ENCODE measurements around the gene PUS1.
"Not testable (repeated sequence)": the region's sequence is repeated elsewhere in the genome, so short reads cannot be mapped to it uniquely, and the experiment has no call there.

The PUS1 gene

GRCh38 chr12:131985510-131985875 is 56.4 kb downstream of the PUS1 start:
- not testable (repeated sequence) for H3K4me1 ChIP-seq (ENCODE audit: control insufficient read depth, insufficient read depth, low read length, unreplicated experiment); H3K36me3 ChIP-seq (ENCODE audit: insufficient read depth, low read length); H3K4me3 ChIP-seq (ENCODE audit: low read depth, low read length); H2AFZ ChIP-seq (ENCODE audit: low read length, unreplicated experiment); H3K27ac ChIP-seq (ENCODE audit: low read depth, low read length); H3K27me3 ChIP-seq (ENCODE audit: insufficient read depth, low read length); H3K79me2 ChIP-seq (ENCODE audit: control insufficient read depth, insufficient read depth, low read length, unreplicated experiment)

DNA sequence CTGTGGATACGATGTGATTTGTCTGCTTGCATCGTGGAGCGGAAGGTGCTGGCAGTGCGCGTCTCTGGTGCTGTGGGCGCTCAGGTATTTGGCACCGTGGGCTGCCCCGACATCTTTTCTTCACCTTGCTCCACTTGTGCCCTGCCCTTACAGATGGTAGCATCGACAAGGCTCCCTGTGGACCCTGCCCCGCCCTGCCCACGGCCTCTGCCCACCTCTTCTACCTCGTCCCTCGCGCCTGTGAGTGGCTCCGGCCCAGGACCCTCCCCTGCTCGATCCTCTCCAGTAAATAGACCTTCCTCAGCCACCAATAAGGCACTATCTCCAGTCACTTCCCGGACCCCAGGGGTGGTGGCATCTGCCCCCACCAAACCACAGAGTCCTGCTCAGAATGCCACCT is 57.3 kb downstream of the PUS1 start:
- no peaks in the 10 kb centered on the region for H3K79me2 ChIP-seq (ENCODE audit: control insufficient read depth, insufficient read depth, low read length, unreplicated experiment)
- no peaks in the 10 kb centered on the region for H3K27me3 ChIP-seq (ENCODE audit: insufficient read depth, low read length)
- no peaks in the 10 kb centered on the region for H3K4me1 ChIP-seq (ENCODE audit: control insufficient read depth, insufficient read depth, low read length, unreplicated experiment)
- no peak overlapping the region for H3K27ac ChIP-seq (ENCODE audit: low read depth, low read length)
- H2AFZ ChIP-seq (ENCODE audit: low read length, unreplicated experiment), result no peak overlapping the region
- no peaks in the 10 kb centered on the region; the same call in 1 of the 2 replicates for H3K36me3 ChIP-seq (ENCODE audit: insufficient read depth, low read length)
- no peak overlapping the region for H3K4me3 ChIP-seq (ENCODE audit: low read depth, low read length)

GRCh38 chr12:131986910-131987309 is 57.8 kb downstream of the PUS1 start:
- H2AFZ ChIP-seq (ENCODE audit: low read length, unreplicated experiment), result no peak overlapping the region
- H3K27me3 ChIP-seq (ENCODE audit: insufficient read depth, low read length), result no peaks in the 10 kb centered on the region
- H3K36me3 ChIP-seq (ENCODE audit: insufficient read depth, low read length), result peaks cover under 1% of the 10 kb centered on the region; the same call in 1 of the 2 replicates
- H3K4me1 ChIP-seq (ENCODE audit: control insufficient read depth, insufficient read depth, low read length, unreplicated experiment), result no peaks in the 10 kb centered on the region
- H3K4me3 ChIP-seq (ENCODE audit: low read depth, low read length), result no peak overlapping the region
- no peaks in the 10 kb centered on the region for H3K79me2 ChIP-seq (ENCODE audit: control insufficient read depth, insufficient read depth, low read length, unreplicated experiment)
- H3K27ac ChIP-seq (ENCODE audit: low read depth, low read length), result no peak overlapping the region

DNA sequence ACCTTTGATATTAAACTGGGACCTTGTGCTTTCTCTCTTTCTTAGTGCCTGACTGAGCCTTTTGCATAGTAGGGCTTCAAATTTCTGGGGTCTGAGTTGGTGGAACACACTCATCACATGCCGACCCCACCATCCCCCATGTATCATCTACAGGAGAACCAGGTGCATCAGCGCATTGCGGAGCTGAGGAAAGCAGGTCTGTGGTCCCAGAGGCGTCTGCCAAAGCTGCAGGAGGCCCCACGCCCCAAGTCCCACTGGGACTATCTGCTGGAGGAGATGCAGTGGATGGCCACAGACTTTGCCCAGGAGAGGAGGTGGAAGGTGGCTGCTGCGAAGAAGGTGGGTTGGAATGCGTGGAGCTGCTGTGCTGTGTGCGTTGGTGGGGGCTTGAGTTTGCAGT is 58.5 kb downstream of the PUS1 start:
- H2AFZ ChIP-seq (ENCODE audit: low read length, unreplicated experiment), result no peak overlapping the region
- H3K27ac ChIP-seq (ENCODE audit: low read depth, low read length), result no peak overlapping the region
- no peaks in the 10 kb centered on the region for H3K4me1 ChIP-seq (ENCODE audit: control insufficient read depth, insufficient read depth, low read length, unreplicated experiment)
- H3K27me3 ChIP-seq (ENCODE audit: insufficient read depth, low read length), result no peaks in the 10 kb centered on the region
- no peaks in the 10 kb centered on the region for H3K79me2 ChIP-seq (ENCODE audit: control insufficient read depth, insufficient read depth, low read length, unreplicated experiment)
- no peak overlapping the region for H3K4me3 ChIP-seq (ENCODE audit: low read depth, low read length)
- H3K36me3 ChIP-seq (ENCODE audit: insufficient read depth, low read length), result peaks cover 3% of the 10 kb centered on the region

DNA sequence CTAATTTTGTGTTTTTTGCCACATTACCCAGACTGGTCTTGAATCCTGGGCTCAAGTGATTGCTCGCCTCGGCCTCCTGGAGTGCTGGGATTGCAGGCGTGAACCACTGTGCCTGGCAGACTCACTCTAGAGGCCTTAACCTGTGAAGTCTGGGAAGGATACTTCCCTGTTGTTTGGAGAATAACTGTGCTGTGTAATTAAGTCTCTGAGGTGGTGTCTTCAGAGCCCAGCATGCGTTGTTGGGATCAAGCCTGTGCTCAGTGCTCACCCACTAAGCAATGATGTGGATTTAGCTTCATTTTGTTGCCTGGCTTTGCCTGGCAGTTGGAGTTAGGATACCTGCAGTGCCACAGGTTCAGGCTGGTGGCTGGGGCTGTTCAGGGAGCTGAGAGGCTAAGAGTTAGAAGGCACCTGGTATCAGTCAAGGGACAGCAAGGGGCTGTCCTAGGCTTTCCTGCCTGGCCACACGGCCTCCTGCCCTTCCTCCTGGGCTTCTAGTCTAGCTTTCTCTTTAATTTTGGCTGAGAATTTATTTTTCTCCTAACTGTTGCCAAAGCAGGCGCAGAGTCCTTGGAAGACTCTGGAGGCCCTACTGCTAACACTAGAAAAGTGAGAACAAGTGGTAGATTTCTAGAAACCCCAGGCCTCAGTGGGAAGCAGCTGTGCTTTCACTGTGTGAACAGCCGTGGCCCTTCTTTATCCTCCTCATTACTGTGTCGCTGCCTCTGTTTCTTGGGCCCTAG is 59.1 kb downstream of the PUS1 start:
- H3K4me1 ChIP-seq (ENCODE audit: control insufficient read depth, insufficient read depth, low read length, unreplicated experiment), result no peaks in the 10 kb centered on the region
- H3K36me3 ChIP-seq (ENCODE audit: insufficient read depth, low read length), result peaks cover 3% of the 10 kb centered on the region

GRCh38 chr12:131989021-131989420 is 59.9 kb downstream of the PUS1 start:
- Histone ChIP-seq H3K27ac (ENCODE audit: low read depth, low read length) (no peak overlapping the region), H2AFZ (ENCODE audit: low read length, unreplicated experiment) (no peak overlapping the region), H3K79me2 (ENCODE audit: control insufficient read depth, insufficient read depth, low read length, unreplicated experiment) (no peaks in the 10 kb centered on the region), H3K27me3 (ENCODE audit: insufficient read depth, low read length) (no peaks in the 10 kb centered on the region), H3K4me1 (ENCODE audit: control insufficient read depth, insufficient read depth, low read length, unreplicated experiment) (no peaks in the 10 kb centered on the region), H3K4me3 (ENCODE audit: low read depth, low read length) (no peak overlapping the region), H3K36me3 (ENCODE audit: insufficient read depth, low read length) (peaks cover 11% of the 10 kb centered on the region)

More for the DNA sequence above, 59.1 kb downstream of the PUS1 start:
- Histone ChIP-seq H3K27me3 (ENCODE audit: insufficient read depth, low read length) (no peaks in the 10 kb centered on the region), H3K4me3 (ENCODE audit: low read depth, low read length) (no peak overlapping the region), H2AFZ (ENCODE audit: low read length, unreplicated experiment) (no peak overlapping the region), H3K79me2 (ENCODE audit: control insufficient read depth, insufficient read depth, low read length, unreplicated experiment) (no peaks in the 10 kb centered on the region), H3K27ac (ENCODE audit: low read depth, low read length) (no peak overlapping the region)

- no peaks in the 10 kb centered on the region for H3K27me3 ChIP-seq (ENCODE audit: insufficient read depth, low read length)
- H3K27ac ChIP-seq (ENCODE audit: low read depth, low read length), result no peak overlapping the region
- no peaks in the 10 kb centered on the region for H3K79me2 ChIP-seq (ENCODE audit: control insufficient read depth, insufficient read depth, low read length, unreplicated experiment)
- H3K4me1 ChIP-seq (ENCODE audit: control insufficient read depth, insufficient read depth, low read length, unreplicated experiment), result no peaks in the 10 kb centered on the region
- no peak overlapping the region for H3K4me3 ChIP-seq (ENCODE audit: low read depth, low read length)
- peaks cover 20% of the 10 kb centered on the region for H3K36me3 ChIP-seq (ENCODE audit: insufficient read depth, low read length)
- no peak overlapping the region for H2AFZ ChIP-seq (ENCODE audit: low read length, unreplicated experiment)
These were observed 61.2 kb downstream of the PUS1 start for GRCh38 chr12:131990066-131990979.

- no peak overlapping the region for H3K27ac ChIP-seq (ENCODE audit: low read depth, low read length)
- H3K36me3 ChIP-seq (ENCODE audit: insufficient read depth, low read length), result peaks cover 20% of the 10 kb centered on the region
- no peak overlapping the region for H3K4me3 ChIP-seq (ENCODE audit: low read depth, low read length)
- H3K27me3 ChIP-seq (ENCODE audit: insufficient read depth, low read length), result no peaks in the 10 kb centered on the region
- H3K4me1 ChIP-seq (ENCODE audit: control insufficient read depth, insufficient read depth, low read length, unreplicated experiment), result no peaks in the 10 kb centered on the region
- H3K79me2 ChIP-seq (ENCODE audit: control insufficient read depth, insufficient read depth, low read length, unreplicated experiment), result no peaks in the 10 kb centered on the region
- no peak overlapping the region for H2AFZ ChIP-seq (ENCODE audit: low read length, unreplicated experiment)
These were observed 61.9 kb downstream of the PUS1 start for GRCh38 chr12:131990980-131991305.

DNA sequence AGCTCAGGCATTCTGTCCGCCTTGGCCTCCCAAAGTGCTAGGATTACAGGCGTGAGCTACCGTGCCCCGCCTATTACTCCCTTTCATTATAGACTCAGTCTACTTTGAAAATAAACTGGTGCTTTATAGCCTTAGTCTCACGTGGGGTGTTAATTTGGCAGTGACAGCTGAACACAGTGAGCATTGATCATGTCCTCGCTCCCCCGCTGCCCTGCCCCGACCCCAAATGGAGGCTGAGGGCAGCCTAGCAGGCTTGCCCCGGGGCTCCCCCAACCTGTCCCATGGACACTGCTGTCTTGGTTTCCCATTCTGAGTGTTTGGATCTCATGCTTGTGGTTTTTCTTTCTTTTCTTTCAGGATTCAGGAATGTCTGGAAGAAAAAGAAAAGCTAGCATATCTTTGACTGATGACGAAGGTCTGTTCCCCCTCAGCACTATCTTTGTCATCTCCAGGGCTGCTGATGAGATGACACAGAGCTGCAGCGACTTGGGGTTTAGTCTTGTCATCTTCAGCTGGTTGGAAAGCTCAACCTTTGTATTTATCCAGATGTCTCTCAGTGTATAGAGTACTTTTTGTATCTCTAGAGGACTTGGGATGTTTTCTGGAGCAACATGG is 62.8 kb downstream of the PUS1 start:
- no peak overlapping the region for H3K4me3 ChIP-seq (ENCODE audit: low read depth, low read length)
- H3K36me3 ChIP-seq (ENCODE audit: insufficient read depth, low read length), result peaks cover 20% of the 10 kb centered on the region
- H3K27me3 ChIP-seq (ENCODE audit: insufficient read depth, low read length), result no peaks in the 10 kb centered on the region
- no peaks in the 10 kb centered on the region for H3K4me1 ChIP-seq (ENCODE audit: control insufficient read depth, insufficient read depth, low read length, unreplicated experiment)
- H2AFZ ChIP-seq (ENCODE audit: low read length, unreplicated experiment), result no peak overlapping the region
- H3K79me2 ChIP-seq (ENCODE audit: control insufficient read depth, insufficient read depth, low read length, unreplicated experiment), result no peaks in the 10 kb centered on the region
- H3K27ac ChIP-seq (ENCODE audit: low read depth, low read length), result no peak overlapping the region

DNA sequence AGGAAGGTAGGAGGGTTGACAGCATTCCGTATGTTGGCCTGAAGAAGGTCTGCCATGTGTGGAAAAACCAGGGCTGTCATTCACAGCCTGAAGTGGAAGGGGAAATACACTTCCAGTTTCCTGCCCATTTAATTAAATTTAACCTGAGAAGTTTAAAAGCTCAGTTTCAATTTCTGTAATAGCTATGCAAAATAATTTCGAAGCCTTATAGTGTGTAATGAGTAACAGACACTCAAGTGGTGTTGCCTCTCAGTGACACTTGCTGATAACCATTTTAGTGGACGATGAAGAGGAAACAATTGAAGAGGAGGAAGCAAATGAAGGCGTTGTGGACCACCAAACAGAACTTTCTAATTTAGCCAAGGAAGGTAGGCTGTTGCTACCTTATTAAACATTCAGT is 65.5 kb downstream of the PUS1 start:
- Histone ChIP-seq H3K27me3 (ENCODE audit: insufficient read depth, low read length) (no peaks in the 10 kb centered on the region), H3K4me1 (ENCODE audit: control insufficient read depth, insufficient read depth, low read length, unreplicated experiment) (no peaks in the 10 kb centered on the region), H3K27ac (ENCODE audit: low read depth, low read length) (no peak overlapping the region), H3K79me2 (ENCODE audit: control insufficient read depth, insufficient read depth, low read length, unreplicated experiment) (no peaks in the 10 kb centered on the region), H2AFZ (ENCODE audit: low read length, unreplicated experiment) (no peak overlapping the region), H3K4me3 (ENCODE audit: low read depth, low read length) (no peak overlapping the region), H3K36me3 (ENCODE audit: insufficient read depth, low read length) (peaks cover 27% of the 10 kb centered on the region)

All from ACC112 (cell line).